Activated naive CD4-positive, alpha-beta T cell treated with anti-CD3 and anti-CD28 coated beads for 36 hours (primary cell): Measurements from ENCODE around the gene ITGA7. TPM values are rescaled to one million over a fixed set of nuclear protein-coding genes. Genes with fewer than 3 reads are reported as not detected.

Experiments used
- CTCF ChIA-PET: fragments of 350-600 bp; sonication (Branson Sonifier 250); formaldehyde crosslinking; loops from one replicate; lab custom pipeline; 2021; ENCODE audit warnings: antibody characterized with exemption; lab: Charles Lee
- DNase-seq: peaks from one replicate; pipeline ENCODE4 v3.0.0-alpha.2; 2020
- H3K27ac Mint-ChIP-seq: one replicate; pipeline ENCODE4 v1.8.0; 2021; ENCODE audit warnings: mild to moderate bottlenecking, mixed read lengths
- H3K27me3 Mint-ChIP-seq: one replicate; pipeline ENCODE4 v1.8.0; 2021; ENCODE audit warnings: low read depth, mixed read lengths
- H3K36me3 Mint-ChIP-seq: one replicate; pipeline ENCODE4 v1.8.0; 2021; ENCODE audit warnings: low read depth, mixed read lengths
- H3K4me1 Mint-ChIP-seq: one replicate; pipeline ENCODE4 v1.8.0; 2021; ENCODE audit warnings: low read depth, mixed read lengths
- H3K4me3 Mint-ChIP-seq: one replicate; pipeline ENCODE4 v1.8.0; 2021; ENCODE audit warnings: mild to moderate bottlenecking, moderate library complexity, mixed read lengths
- H3K9me3 Mint-ChIP-seq: one replicate; pipeline ENCODE4 v1.8.0; 2021; ENCODE audit warnings: mixed read lengths
- intact Hi-C: fragments of 100-400 bp; cut with micrococcal nuclease; formaldehyde crosslinking; loops from one replicate; pipeline ENCODE4 v1.15.1; 2023
- total RNA-seq, 2 experiments: library from RNA; stranded (reverse); gene quantifications; one replicate each; pipeline ENCODE4 v1.2.3, GENCODE V29; 2021

ITGA7 gene
- total RNA-seq, 2 experiments from 2014 or later: 3.9 to 4.8 TPM

DNA sequence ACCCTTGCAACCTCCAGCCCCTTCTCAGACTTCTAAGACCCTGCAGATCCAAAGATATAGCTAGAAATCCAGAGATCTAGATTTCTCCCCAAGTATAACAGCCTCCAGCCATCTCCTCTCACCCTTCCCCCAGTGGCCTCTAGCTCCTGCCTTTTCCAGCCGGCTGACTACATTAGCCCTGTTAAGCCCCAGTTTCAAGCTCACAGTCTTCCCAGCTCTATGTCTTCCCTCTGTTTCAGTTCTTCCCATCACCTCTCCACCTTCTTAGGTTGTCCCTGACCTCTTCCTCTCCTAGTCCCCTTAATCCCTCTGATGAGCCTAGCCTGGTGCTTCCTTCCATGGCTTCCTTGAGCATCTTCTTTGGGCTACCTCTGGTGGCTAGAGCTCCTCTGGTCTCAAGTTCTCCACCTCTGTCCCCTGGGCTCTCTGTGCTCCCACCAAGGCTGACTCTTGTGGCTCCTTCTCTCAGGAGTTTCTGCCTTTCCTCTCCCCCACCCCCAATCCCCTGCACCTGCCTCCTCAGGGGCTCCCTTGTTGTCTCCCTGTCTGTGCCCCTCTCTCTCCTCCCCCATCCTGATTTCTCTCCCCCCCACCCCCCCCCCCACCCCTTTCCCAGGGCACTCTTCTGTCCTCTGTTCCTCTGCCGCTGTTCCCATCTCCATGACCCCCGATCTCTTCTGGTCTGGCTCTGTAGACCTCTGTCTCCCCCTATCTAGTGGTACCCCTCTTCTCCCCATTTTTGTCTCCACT lies 34.4 kb upstream of the ITGA7 start:
- Mint-ChIP-seq H3K4me3 (peak overlapping the region; percentile 76), H3K27me3 (no peaks in the 10 kb centered on the region), H3K9me3 (no peaks in the 10 kb centered on the region), H3K27ac (no peak overlapping the region), H3K36me3 (no peaks in the 10 kb centered on the region), H3K4me1 (peaks cover 39% of the 10 kb centered on the region)
- intact Hi-C loops: loop anchor here (10.0 kb wide), 1 partner anchor 723 kb away; the partner anchor contains the start of gene SPRYD4
- CTCF ChIA-PET: interaction anchor here (0.6 to 1.3 kb wide), 10 partner anchors 9 to 697 kb away, joined by 3 to 4 read pairs (median 3); no protein-coding TSS in a partner anchor
- DNase-seq: no peak

DNA sequence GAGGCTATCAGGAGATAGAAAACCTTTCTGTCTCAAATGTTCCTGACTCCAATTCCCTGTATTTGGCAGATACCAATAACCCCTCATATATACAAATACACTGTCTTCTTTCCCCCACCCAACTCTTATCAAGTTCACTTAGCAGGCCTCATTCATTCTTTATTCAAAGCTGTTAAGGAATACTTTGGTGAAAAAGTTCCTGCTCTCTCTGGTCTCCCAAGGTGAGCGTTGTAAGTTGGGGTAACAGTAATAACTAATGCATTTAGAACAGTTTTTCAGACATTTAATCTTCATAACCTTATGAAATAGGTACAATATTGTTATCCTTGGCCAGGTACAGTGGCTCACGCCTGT lies 31.3 kb upstream of the ITGA7 start:
- no peaks in the 10 kb centered on the region for H3K27me3 Mint-ChIP-seq
- no peak for DNase-seq
- CTCF ChIA-PET: interaction anchor here (0.7 to 4.6 kb wide), 50 partner anchors 8 to 989 kb away, joined by 3 to 36 read pairs (median 5); partner anchors contain the start of genes BLOC1S1, CD63, DGKA and DNAJC14
- no peak overlapping the region for H3K4me3 Mint-ChIP-seq
- intact Hi-C loops: loop anchor here (2.0 to 10.0 kb wide), 3 partner anchors 78 to 486 kb away; partner anchors contain the start of genes NABP2, SARNP and SMARCC2
- peaks cover 24% of the 10 kb centered on the region for H3K4me1 Mint-ChIP-seq
- H3K27ac Mint-ChIP-seq: no peak overlapping the region
- no peaks in the 10 kb centered on the region for H3K36me3 Mint-ChIP-seq
- no peaks in the 10 kb centered on the region for H3K9me3 Mint-ChIP-seq

DNA sequence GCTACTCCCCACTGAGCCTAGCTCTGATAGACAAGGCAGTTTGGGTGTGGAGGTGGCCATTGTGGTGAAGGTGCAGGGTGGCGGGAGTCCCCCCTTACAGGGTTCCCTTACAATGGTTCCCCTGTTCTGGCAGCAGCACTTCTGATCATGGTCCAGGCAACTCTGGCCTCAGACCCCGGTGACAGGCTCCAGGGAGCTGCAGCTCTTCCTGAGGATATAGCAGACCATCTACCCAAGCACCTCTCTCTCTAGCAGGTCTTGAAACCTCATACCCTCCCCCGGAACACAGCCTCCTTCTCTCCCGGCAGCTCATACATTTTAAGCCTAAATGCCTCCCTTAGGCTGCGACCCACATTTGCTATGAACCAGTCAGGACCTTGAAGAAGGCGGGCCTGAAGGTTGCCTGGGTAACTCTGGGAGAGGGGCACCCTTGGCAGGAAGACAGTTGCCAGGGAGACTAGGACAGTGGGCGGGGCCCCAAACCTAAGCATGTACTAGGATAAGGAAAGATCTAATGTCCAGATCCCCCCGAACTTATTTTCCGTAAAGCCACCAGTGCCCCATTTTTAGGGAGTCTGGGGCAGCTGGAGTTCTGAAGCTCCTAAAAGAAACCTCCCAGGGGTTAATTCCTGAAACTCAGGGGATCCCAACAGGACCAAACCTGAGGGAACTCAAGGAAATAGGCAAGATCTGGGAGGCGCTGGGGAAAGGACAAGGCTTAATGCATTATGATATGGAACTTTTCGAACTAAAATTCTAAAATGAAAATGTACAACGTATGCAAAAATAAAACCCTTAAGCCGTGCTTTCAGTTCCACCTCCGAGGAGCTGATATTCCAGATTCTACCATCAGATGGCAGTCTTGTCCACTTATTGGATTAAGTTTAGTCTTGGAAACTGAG lies 30.7 kb upstream of the ITGA7 start:
- H3K4me1 Mint-ChIP-seq: peaks cover 22% of the 10 kb centered on the region
- no peaks in the 10 kb centered on the region for H3K9me3 Mint-ChIP-seq
- H3K4me3 Mint-ChIP-seq: peak overlapping the region; percentile 75
- DNase-seq: peak; percentile 89
- H3K27me3 Mint-ChIP-seq: no peaks in the 10 kb centered on the region
- CTCF ChIA-PET: interaction anchor here (0.6 to 4.6 kb wide), 68 partner anchors 9 to 988 kb away, joined by 3 to 36 read pairs (median 4); partner anchors contain the start of genes BLOC1S1, CD63, DGKA and DNAJC14
- intact Hi-C loops: loop anchor here (1.0 to 10.0 kb wide), 12 partner anchors 9 to 486 kb away; partner anchors contain the start of genes BLOC1S1, CD63, NABP2 and PA2G4
- peak overlapping the region; percentile 82 for H3K27ac Mint-ChIP-seq
- no peaks in the 10 kb centered on the region for H3K36me3 Mint-ChIP-seq

DNA sequence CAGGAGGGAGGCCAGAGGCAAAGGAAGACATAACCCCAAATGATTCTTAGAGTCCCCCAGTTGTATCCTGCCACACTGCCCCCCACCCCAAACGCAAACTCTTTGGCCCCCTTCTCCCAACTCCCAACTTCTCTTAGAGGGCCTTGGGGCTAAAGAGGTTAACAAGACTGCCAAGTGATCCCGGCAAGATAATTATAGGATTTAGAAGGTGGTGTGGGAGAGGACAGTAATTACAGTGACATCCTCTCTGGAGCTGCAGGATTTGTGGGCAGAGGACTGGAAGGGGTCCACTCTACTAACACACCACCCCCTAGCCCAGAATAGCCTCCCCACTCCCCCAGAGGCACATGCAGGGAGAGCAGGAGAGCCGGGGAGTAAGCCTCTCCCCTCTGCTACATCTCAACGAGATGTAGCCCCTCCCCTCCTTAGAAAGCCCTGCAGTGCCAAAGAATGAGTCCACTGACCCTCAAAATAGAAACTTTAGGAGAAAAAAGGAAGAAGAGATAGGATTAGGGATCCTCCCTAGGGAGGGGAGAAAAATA lies 29.9 kb upstream of the ITGA7 start:
- H3K36me3 Mint-ChIP-seq: no peaks in the 10 kb centered on the region
- H3K27me3 Mint-ChIP-seq: no peaks in the 10 kb centered on the region
- no peak for DNase-seq
- H3K4me1 Mint-ChIP-seq: peaks cover 21% of the 10 kb centered on the region
- CTCF ChIA-PET: interaction anchor here (0.6 to 4.6 kb wide), 57 partner anchors 8 to 549 kb away, joined by 3 to 36 read pairs (median 5); partner anchors contain the start of genes BLOC1S1, CD63, DNAJC14 and ITGA7
- peak overlapping the region; percentile 82 for H3K27ac Mint-ChIP-seq
- H3K9me3 Mint-ChIP-seq: no peaks in the 10 kb centered on the region
- intact Hi-C loops: loop anchor here (1.0 to 10.0 kb wide), 16 partner anchors 8 to 548 kb away; partner anchors contain the start of genes BLOC1S1, CD63, NABP2 and PA2G4
- H3K4me3 Mint-ChIP-seq: peak overlapping the region; percentile 75

DNA sequence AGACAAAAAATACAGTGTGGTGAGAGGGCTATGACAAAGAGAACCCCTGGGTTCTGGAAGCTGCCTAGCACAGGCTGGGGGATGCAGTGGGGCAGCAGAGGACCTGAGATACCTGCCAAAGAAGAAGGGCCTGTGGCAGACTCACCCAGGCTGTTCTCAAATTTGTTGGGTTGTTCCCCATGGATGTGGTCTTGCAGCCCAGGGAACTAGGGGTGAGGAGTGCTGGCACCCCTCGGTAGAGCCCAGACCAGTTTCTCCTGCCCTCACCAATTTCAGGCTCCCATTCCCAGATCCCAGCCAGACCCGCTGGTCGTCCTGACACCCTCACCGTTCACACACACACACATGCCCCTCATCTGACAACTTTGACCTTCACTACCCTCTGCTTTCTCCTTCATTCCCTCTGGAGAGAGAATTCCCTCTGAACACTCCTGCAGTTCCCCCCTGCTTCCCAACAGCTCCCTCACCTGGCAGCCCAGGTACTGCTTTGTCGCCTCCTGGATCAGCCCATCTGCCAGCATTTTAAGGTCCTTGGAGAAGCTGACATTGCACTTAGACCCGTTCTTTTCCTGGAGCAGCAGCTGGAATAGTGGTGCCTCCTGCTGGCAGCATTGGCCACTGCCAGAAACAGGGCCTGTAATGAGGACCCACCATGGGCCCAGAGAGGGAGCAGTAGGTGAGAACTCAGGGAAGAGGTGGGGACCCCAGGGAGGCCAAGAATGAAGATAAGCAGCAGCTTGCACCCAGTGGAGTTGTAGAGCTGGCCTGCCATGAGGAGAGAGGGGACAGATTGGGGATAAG lies 29.3 kb upstream of the ITGA7 start:
- no peaks in the 10 kb centered on the region for H3K27me3 Mint-ChIP-seq
- peak; percentile 84 for DNase-seq
- CTCF ChIA-PET: interaction anchor here (0.6 to 4.6 kb wide), 29 partner anchors 7 to 548 kb away, joined by 3 to 36 read pairs (median 7); partner anchors contain the start of genes BLOC1S1, CD63, DNAJC14 and ITGA7
- no peaks in the 10 kb centered on the region for H3K36me3 Mint-ChIP-seq
- H3K9me3 Mint-ChIP-seq: no peaks in the 10 kb centered on the region
- peak overlapping the region; percentile 60 for H3K27ac Mint-ChIP-seq
- intact Hi-C loops: loop anchor here (1.0 to 10.0 kb wide), 5 partner anchors 13 to 548 kb away; partner anchors contain the start of gene SMARCC2
- H3K4me3 Mint-ChIP-seq: peak overlapping the region; percentile 25
- peaks cover 18% of the 10 kb centered on the region for H3K4me1 Mint-ChIP-seq

DNA sequence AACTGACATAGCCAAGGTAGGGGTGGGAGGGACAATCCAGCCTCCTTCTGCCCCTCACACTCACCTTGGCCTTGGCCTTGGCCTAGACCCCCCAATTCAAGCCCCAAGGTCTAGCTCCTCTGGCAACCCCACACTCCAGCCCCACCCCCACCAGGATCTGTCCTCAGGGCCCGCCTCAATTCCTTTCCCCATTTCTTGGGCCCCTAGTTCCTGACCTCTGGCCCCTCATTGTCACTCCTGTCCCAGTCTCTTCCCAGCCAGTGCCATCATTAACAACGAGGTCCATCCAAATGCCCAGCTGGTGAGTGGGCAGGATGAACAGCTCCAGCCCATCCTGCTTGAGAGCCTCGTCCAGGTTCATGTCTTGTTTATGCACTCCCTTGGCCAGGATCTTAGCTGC lies 28.4 kb upstream of the ITGA7 start:
- no peak overlapping the region for H3K27ac Mint-ChIP-seq
- no peaks in the 10 kb centered on the region for H3K9me3 Mint-ChIP-seq
- H3K36me3 Mint-ChIP-seq: no peaks in the 10 kb centered on the region
- H3K4me1 Mint-ChIP-seq: peaks cover 18% of the 10 kb centered on the region
- no peak for DNase-seq
- CTCF ChIA-PET: interaction anchor here (0.9 to 3.4 kb wide), 3 partner anchors 11 to 239 kb away, joined by 3 to 11 read pairs (median 10); partner anchors contain the start of gene ITGA7
- no peak overlapping the region for H3K4me3 Mint-ChIP-seq
- H3K27me3 Mint-ChIP-seq: no peaks in the 10 kb centered on the region
- intact Hi-C loops: loop anchor here (10.0 kb wide), 1 partner anchor 449 kb away; the partner anchor contains the start of gene SMARCC2

DNA sequence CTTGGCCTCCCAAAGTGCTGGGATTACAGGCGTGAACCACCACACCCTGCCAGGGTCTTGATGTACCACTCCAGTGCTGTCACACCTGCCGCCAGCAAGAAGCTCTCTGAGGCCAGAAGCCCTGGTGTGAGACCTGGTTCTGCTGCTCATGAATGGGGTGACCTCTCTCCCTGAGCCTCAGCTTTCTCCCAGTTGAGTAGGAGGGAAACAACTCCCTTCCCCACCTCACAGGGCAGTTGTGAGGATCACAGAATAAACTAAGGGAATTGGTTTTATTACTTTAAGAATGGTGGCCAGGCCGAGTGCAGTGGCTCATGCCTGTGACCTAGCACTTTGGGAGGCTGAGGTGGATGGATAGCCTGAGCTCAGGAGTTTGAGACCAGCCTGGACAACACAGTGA lies 26.9 kb upstream of the ITGA7 start:
- no peak for DNase-seq
- H3K27ac Mint-ChIP-seq: no peak overlapping the region
- CTCF ChIA-PET: interaction anchor here (0.5 to 3.4 kb wide), 6 partner anchors 10 to 335 kb away, joined by 3 to 11 read pairs (median 4); no protein-coding TSS in a partner anchor

DNA sequence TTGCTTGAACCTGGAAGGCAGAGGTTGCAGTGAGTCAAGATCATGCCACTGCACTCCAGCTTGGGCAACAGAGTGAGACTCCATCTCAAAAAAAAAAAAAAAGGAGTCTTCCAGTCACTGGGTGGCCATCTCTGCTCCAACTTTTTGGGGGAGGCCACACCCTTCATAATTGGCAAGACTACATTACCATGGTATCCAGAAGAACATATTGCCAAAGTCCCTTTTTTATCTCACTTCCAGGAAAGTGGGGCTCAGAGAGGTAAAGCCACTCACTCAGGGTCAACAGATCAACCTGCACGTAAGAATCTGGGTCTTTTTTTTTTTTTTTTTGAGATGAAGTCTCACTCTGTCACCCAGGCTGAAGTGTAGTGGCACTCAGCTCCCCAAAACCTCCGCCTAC lies 26.2 kb upstream of the ITGA7 start:
- H3K27me3 Mint-ChIP-seq: no peaks in the 10 kb centered on the region
- intact Hi-C loops: loop anchor here (10.0 kb wide), 1 partner anchor 451 kb away; the partner anchor contains the start of gene SMARCC2
- H3K36me3 Mint-ChIP-seq: no peaks in the 10 kb centered on the region
- H3K9me3 Mint-ChIP-seq: no peaks in the 10 kb centered on the region
- no peak overlapping the region for H3K4me3 Mint-ChIP-seq
- DNase-seq: no peak
- peaks cover 29% of the 10 kb centered on the region for H3K4me1 Mint-ChIP-seq
- CTCF ChIA-PET: interaction anchor here (0.6 to 3.4 kb wide), 3 partner anchors 9 to 336 kb away, joined by 3 to 11 read pairs (median 3); no protein-coding TSS in a partner anchor
- no peak overlapping the region for H3K27ac Mint-ChIP-seq

More for the DNA sequence above, 26.9 kb upstream of the ITGA7 start:
- H3K4me3 Mint-ChIP-seq: no peak overlapping the region
- H3K4me1 Mint-ChIP-seq: peaks cover 27% of the 10 kb centered on the region
- H3K36me3 Mint-ChIP-seq: no peaks in the 10 kb centered on the region
- H3K27me3 Mint-ChIP-seq: no peaks in the 10 kb centered on the region
- no peaks in the 10 kb centered on the region for H3K9me3 Mint-ChIP-seq
- intact Hi-C loops: loop anchor here (10.0 kb wide), 1 partner anchor 450 kb away; the partner anchor contains the start of gene SMARCC2

DNA sequence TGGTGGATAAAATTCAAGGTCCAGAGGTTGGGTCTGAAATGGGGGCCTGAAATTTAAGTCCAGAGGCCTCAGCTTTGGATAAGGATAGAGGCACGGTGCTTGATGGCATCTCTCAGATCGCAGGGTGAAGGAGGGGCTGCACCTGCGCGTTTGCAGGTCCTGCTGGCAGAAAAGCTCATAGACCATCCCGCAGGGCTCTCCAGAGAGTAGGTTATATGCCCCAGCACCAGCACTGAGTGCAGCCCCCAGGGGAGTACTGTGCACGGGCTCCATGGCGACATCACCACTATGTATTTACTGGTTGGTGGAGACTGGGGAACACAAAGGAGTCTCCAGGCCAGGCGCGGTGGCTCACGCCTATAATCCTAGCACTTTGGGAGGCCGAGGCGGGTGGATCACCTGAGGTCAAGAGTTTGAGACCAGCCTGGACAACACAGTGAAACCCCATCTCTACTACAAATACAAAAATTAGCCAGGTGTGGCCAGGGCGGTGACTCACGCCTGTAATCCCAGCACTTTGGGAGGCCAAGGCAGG lies 25.4 kb upstream of the ITGA7 start:
- H3K27ac Mint-ChIP-seq: no peak overlapping the region
- no peaks in the 10 kb centered on the region for H3K9me3 Mint-ChIP-seq
- DNase-seq: no peak
- CTCF ChIA-PET: interaction anchor here (0.7 to 3.4 kb wide), 2 partner anchors 8 to 9 kb away, joined by 3 to 11 read pairs; no protein-coding TSS in a partner anchor
- no peaks in the 10 kb centered on the region for H3K27me3 Mint-ChIP-seq
- no peak overlapping the region for H3K4me3 Mint-ChIP-seq
- peaks cover 26% of the 10 kb centered on the region for H3K4me1 Mint-ChIP-seq
- no peaks in the 10 kb centered on the region for H3K36me3 Mint-ChIP-seq
- intact Hi-C loops: loop anchor here (10.0 kb wide), 1 partner anchor 452 kb away; the partner anchor contains the start of gene SMARCC2

DNA sequence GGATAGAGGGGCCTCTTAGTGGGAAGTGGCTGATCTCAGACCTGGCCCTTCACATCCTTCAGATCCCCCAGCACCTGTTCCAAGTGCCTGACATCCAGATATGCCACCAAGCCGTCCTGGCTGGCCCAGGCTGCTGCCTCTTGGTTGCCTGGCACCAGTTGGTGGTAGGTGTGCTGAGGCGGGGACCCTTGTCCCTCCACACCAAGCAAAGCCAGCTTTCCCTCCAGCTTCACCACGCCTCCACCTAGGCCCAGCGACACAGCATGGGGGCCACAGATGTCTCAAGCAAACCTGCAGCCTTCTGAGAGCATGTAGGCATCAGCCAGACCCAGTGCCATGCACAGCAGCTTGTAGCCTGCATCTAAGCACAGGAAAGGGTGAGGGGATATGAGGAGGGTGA lies 24.6 kb upstream of the ITGA7 start:
- H3K27ac Mint-ChIP-seq: no peak overlapping the region
- intact Hi-C loops: loop anchor here (10.0 kb wide), 1 partner anchor 453 kb away; the partner anchor contains the start of gene SMARCC2
- no peak overlapping the region for H3K4me3 Mint-ChIP-seq
- no peak for DNase-seq
- CTCF ChIA-PET: interaction anchor here (0.8 kb wide), 1 partner anchor 9 kb away, joined by 3 read pairs; no protein-coding TSS in a partner anchor
- no peaks in the 10 kb centered on the region for H3K9me3 Mint-ChIP-seq
- no peaks in the 10 kb centered on the region for H3K27me3 Mint-ChIP-seq
- H3K36me3 Mint-ChIP-seq: no peaks in the 10 kb centered on the region
- H3K4me1 Mint-ChIP-seq: peaks cover 23% of the 10 kb centered on the region
